GM18951 (cell line): ENCODE measurements around the gene ERC1.

Experiments
- POLR2A ChIP-seq: IDR thresholded peaks from 4 replicates; pipeline ENCODE4 v1.6.1; 2011; ENCODE audit warnings: mild to moderate bottlenecking; ENCODE audit not compliant: insufficient read length, insufficient read depth; ENCODE audit errors: extremely low read depth
- in situ Hi-C: fragments of 300-500 bp; cut with MboI; formaldehyde crosslinking; loops from one replicate; pipeline ENCODE4 v1.12.0; 2022; ENCODE audit warnings: low sequenced_read_pairs, mixed read lengths, inconsistent platforms; ENCODE audit not compliant: unreplicated experiment

The ERC1 gene

GRCh38 chr12:1083889-1084262, 92.9 kb downstream of the ERC1 start:
- in situ Hi-C loops = loop anchor here (25.0 kb wide), 1 partner anchor 522 kb away; no protein-coding TSS in a partner anchor
- no peak for TF ChIP-seq POLR2A

- TF ChIP-seq POLR2A = no peak
- in situ Hi-C loops = loop anchor here (25.0 kb wide), 1 partner anchor 529 kb away; no protein-coding TSS in a partner anchor
Measured at GRCh38 chr12:1091350-1091749, 100.3 kb downstream of the ERC1 start.

- in situ Hi-C loops = loop anchor here (25.0 kb wide), 1 partner anchor 531 kb away; no protein-coding TSS in a partner anchor
- TF ChIP-seq POLR2A = no peak
Measured at GRCh38 chr12:1093166-1093751, 102.2 kb downstream of the ERC1 start.

- TF ChIP-seq POLR2A = no peak
- in situ Hi-C loops = loop anchor here (25.0 kb wide), 1 partner anchor 532 kb away; no protein-coding TSS in a partner anchor
Measured at GRCh38 chr12:1094714-1095113, 103.7 kb downstream of the ERC1 start.

GRCh38 chr12:1099158-1099557, 108.1 kb downstream of the ERC1 start:
- no peak for TF ChIP-seq POLR2A
- in situ Hi-C loops = loop anchor here (25.0 kb wide), 1 partner anchor 537 kb away; no protein-coding TSS in a partner anchor

GRCh38 chr12:1099618-1100017, 108.6 kb downstream of the ERC1 start:
- in situ Hi-C loops = loop anchor here (25.0 kb wide), 1 partner anchor 537 kb away; no protein-coding TSS in a partner anchor

GRCh38 chr12:1102115-1102514, 111.1 kb downstream of the ERC1 start:
- TF ChIP-seq POLR2A = no peak
- in situ Hi-C loops = no loop called here

GRCh38 chr12:1102791-1103450, 111.9 kb downstream of the ERC1 start:
- in situ Hi-C loops = no loop called here
- no peak for TF ChIP-seq POLR2A

- in situ Hi-C loops = no loop called here
- no peak for TF ChIP-seq POLR2A
Measured at GRCh38 chr12:1103632-1104031, 112.6 kb downstream of the ERC1 start.

- no peak for TF ChIP-seq POLR2A
- in situ Hi-C loops = no loop called here
Measured at GRCh38 chr12:1104088-1104800, 113.2 kb downstream of the ERC1 start.

GRCh38 chr12:1107669-1108068, 116.6 kb downstream of the ERC1 start:
- in situ Hi-C loops = no loop called here
- TF ChIP-seq POLR2A = no peak

GRCh38 chr12:1108276-1108675, 117.3 kb downstream of the ERC1 start:
- TF ChIP-seq POLR2A = no peak
- in situ Hi-C loops = no loop called here

GRCh38 chr12:1115484-1116231, 124.6 kb downstream of the ERC1 start:
- no peak for TF ChIP-seq POLR2A

GRCh38 chr12:1117371-1117770, 126.3 kb downstream of the ERC1 start:
- in situ Hi-C loops = no loop called here

More at GRCh38 chr12:1115484-1116231, 124.6 kb downstream of the ERC1 start:
- in situ Hi-C loops = no loop called here

More at GRCh38 chr12:1117371-1117770, 126.3 kb downstream of the ERC1 start:
- no peak for TF ChIP-seq POLR2A
